NCI-H2107 treated with DMSO at 0.1 percent for 48 hours (cell line): ENCODE data around the gene CRHR2.
"Not testable (repeated sequence)": the region's sequence is repeated elsewhere in the genome, so short reads cannot be mapped to it uniquely, and the experiment has no call there.

ENCODE experiments used
- DNase-seq: peaks from one replicate; lab custom pipeline; 2025; ENCODE audit not compliant: unreplicated experiment; lab: John Stamatoyannopoulos, UW

CRHR2 gene

DNA sequence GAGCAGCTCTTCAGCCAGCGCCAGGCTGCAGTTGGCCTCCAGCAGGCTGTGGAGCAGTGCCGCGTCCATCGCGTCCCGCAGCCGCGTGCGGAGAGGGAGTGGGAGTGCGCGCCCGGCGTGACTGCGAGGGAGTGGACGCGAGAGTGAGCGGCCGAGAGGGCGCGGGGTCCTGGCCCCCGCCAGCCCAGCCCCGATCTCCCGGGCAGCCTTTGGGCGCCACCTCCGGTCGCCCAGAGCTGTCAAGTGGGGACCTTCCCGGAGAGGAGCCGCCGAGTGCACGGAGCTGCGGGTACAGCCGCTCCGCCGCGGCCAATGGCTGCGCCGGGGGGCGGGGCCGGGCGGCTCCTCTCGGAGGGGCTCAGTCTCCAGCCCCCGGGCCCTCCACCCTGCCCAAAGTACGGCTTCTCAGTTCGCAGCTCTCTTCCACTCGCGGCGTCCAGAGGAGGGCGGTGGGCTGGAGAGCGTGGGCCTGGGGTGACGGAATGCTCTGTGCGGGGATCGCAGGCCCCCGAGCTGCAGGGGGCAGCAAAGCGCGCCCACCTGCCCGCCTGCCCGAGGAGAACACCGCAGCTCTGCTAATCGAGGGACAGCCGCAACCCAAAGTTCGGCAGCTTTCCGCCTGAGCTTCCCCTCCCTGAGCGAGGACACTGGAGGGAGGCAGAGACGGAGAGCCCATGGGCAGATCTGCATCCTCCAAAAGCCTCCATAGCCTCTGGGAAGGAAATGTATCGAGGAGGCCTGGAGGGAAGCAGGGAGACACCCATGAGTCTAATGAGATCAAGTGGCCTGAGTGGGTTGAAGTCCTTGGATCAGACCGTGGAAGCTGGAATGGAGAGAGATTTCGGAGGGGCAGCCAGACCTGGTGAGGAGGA, at the start of gene CRHR2:
Gene CRHR2 (minus strand): TSS at position 245 of the 872 bp plus-strand sequence. CDS start 176 bp downstream, at position 69.
- no peak for DNase-seq

DNA sequence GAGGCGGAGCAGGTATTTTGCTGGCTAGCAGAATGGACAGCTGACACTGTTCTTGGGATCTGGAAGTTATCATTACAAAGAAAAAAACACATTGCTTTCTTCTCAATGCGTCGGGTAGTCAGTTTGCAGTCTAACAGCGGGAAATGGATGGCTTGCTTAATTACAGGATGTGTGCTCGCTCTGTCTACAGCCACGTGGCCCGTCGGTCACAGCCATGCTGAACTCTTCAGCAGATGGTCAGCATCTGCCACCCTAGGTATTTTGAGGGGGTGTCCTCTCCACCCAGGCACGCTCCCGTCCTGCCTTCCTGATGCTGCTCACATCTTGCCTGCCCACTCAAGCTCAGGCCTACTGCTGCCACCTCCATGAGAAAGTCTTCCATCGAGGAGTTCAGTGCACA, 49.3 kb upstream of the CRHR2 start:
- DNase-seq, result no peak

DNA sequence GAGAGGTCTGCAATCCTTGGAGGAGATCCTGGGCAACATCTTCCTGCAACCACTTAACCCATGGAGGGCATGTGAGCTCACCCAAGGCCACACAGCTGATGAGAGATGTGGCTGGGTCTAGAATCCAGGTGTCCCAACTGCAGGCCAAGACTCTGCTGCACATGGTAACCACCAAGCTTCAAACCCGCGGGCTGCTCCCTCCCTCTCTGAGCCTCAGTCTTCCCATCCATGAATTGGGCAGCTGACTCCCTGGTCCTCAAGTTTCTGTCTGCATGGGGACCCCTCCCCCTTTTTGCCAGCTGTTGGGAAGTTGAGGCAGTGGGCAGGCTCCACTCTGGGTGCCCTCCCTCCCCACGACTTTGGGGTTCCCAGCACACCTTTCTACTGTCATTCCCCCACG, 48.7 kb upstream of the CRHR2 start:
- DNase-seq, result no peak

DNA sequence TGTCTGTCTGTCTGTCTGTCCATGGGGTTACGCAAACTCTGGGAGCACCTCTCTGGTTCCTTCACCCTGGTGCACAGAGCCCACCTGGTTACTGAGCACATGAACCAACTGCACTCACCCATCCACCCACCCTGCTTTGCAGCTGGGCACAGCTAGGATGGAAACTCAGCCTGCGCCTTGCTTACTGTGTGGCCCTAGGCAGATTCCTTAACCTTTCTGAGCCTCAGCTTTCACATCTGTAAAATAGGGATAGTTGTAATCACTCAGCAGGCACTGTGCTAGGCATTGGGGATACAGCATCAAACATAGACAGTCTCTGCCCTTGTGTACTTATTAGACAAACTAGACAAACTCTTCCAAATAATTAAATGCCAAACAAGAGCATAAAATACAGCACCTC, 47.8 kb upstream of the CRHR2 start:
- no peak for DNase-seq

DNA sequence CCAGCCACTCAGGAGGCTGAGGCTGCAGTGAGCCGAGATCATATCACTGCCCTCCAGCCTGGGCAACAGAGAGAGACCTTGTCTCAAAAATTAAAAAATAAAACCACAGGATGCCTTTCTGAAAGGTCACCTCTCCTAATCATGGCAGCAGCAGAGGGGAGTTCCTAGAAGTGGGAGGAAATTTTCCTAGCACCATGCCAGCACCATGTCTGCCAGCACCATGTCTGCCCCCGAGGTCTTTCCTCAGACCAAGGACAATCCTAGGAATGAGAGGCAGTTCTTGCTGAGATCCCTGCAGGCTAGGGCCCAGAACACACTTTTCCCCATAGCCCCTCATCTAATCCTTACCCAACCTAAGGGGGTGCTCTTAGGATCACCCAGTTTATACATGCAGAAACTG, 47.4 kb upstream of the CRHR2 start:
- DNase-seq, result no peak

DNA sequence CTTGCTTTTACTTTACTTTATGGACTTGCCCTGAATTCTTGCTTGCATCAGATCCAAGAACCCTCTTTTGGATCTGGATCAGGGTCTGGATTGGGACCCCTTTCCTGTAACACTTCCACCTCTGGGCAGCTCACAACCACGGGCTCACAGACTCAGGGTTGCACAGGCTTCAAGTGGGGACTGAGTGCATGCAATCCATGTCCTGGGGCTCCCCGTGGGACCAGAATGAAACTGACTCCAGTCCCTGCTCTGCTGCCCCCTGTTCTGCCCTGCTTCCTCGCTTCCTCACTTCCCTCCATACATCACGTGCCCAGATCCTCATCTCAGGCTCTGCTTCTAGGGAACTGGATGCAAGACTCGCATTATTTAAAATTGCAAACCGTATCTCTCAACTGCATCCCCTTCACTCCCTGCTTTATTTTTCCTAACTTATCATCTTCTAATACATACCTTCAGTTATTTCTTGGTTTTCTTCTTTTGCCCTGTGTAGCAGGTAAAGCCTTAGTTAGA, 46.4 kb upstream of the CRHR2 start:
- DNase-seq, result no peak

DNA sequence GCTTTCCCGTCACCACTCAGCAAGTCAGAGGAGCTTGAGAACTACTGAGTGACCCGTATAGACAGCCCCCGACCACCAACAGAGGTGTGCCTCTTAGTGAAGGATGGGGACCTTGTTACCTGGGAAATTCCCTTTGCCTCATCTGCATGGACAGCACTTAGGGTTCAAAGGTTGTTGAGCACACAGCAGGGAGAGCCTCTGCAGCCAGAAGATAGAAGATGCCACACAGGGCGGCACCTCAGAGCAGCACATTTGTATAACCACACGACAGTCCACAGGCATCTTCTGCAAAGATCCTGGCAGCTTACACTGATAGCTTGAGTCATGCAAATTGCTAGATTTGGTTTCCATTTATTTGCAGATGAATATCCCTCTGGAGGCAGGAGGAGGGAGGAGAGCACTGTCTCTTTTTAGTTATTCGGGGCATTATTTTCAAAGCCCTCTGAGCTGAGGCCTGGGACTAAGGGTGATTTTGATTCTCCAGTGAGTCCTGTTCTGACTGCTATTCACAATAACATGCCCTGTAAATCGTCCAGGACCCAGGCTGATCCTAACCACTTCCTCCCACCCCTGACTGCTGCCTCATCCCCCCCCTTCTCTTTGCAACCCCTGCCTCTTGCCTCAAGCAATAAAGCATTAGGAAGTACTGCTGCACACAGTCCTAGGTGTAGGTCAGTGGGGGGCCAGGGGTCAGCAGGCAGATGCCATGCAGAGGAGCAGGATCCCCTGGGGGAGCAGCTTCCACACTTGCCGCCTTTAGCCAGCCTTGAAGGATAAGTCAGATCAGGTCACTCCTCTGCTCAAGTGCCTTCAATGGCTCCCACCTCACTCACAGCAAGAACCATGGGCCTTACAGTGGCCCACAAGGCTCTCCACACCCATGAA, 45.0 kb upstream of the CRHR2 start:
- no peak for DNase-seq

DNA sequence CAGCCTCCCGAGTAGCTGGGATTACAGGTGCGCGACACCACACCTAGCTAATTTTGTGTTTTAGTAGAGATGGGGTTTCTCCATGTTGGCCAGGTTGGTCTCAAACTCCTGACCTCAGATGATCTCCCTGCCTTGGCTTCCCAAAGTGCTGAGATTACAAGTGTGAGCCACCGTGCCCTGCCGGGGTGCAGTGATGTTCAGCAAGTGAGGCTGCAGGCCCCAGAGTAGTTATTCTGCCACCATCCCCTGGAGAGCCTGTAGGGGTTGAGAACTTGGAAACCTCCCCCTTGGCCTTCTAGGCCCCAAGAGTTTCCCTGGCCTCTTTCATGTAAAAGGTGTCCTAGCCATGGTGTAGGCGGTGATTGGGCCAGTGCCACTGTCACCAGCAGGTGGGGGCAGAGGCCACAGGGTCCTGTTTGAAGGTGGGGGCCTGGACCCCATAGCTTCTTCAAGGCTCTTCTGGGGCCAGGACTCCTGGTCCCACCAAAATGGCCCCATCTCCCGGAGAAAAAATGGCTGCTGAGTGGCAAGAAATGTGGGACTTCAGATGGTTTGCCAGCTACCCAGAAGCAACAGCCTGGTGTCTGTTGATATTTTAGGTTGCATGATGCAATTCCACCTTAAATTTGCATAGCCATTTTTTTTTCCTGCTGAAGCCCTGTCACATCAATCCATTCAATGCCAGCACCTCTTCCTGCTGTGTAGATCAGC, 44.2 kb upstream of the CRHR2 start:
- no peak for DNase-seq

DNA sequence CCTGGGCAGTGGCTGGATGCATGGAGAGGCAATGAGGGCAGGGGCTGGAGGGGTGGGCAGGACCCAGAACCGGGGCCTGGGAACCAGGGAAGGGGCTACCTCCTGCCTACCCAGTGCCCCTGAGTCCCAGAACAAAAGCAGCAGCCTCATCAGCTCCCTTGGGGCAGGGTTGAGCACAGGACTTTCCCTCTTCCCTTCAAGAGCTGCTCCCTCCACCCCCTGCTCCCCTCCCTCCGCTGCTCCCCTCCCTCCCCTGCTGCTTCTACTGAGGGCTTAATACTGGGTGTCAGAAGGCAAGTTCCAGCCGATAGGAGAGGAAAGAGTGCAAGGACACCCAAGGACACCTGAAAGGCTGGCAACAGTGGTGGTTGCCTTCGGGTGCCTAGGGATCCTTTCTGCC, 41.5 kb upstream of the CRHR2 start:
- no peak for DNase-seq

DNA sequence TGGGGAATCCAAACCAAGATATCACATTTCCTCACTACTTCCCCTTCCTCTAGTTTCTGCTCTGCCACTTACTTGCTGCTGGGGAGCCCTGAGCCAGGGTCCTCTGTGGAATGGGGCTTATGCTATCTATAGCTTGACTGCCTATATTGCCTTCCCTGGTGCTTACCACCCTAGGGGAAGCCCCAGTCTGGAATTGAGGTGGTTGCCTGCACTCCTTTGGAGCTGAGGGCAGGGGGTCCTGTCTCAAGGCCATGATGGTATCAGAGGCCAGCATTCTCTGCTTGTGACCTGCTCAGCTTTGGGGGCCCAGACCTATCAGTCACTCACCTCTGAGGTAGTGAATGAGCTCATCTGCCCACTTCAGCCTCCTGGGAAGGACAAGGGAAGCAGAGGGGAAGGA, 40.4 kb upstream of the CRHR2 start:
- DNase-seq, result no peak

DNA sequence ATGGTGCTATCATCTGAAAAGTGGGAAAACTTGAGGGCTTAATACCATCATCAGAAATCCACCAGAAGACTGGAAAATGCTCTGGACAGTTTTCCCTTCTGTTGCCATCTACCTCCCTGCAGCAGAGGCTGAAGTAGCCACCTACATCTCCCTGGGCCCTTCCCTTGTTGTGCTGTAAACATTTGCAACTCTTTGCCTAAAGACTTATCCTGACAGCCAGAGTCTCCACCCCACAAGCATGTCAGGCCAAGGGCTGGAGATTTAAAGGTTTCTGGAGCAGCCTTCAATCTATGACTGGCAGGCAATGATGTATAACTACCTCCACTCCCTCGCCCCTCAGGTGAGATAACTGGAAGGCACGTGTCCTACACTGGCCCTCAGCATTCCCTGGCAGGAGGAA, 39.9 kb upstream of the CRHR2 start:
- DNase-seq, result no peak

DNA sequence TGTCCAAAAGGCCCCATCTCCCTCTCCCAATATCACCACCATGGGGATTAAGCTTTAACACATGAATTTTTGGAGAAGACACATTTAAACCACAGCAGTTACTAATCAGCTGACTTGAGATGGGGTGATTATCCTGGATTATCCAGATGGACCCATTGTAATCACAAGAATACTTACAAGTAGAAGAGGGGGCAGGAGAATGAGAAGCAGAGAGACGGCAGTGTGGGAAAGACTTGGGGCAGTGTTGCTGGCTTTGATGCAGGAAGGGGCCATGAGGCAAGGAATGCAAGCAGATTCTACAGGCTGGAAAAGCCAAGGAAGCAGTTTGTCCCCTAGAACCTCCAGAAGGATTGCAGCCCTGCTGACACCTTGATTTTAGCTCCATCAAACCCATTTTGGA, 39.0 kb upstream of the CRHR2 start:
- DNase-seq, result no peak

DNA sequence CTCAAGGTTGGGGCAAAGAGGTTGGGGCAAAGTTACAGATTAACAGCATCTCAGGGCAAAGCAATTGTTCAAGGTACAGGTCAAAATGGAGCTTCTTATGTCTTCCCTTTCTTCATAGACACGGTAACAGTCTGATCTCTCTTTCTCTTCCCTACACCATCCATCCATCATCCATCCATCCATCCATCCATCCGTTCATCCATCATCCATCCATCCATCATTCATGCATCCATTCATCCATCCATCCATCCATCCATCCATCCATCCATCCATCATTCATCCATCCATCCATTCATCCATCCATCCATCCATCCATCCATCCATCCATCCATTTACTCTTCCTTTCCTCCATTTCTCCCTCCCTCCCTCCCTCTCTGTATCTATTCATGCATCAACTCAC, 37.2 kb upstream of the CRHR2 start:
- not testable (repeated sequence) for DNase-seq

DNA sequence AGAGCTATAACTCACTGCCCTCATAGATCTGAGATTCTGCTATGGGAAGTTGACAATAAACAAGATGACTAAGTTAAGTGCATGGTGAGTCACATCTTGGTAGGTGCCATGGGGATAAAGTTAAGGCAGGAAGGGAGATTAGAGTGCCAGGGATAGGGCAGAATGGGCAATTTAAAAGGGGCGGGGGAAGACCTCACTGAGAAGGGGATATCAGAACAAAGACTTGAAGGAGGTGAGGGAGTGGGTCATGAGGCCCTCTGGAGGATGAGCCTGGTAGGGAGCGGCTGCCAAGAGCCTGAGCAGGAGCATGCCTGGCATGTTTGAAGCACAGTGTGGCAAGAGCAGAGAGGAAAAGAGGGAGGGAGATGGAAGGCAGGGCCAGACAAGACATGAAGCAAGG, 34.9 kb upstream of the CRHR2 start:
- DNase-seq, result no peak

DNA sequence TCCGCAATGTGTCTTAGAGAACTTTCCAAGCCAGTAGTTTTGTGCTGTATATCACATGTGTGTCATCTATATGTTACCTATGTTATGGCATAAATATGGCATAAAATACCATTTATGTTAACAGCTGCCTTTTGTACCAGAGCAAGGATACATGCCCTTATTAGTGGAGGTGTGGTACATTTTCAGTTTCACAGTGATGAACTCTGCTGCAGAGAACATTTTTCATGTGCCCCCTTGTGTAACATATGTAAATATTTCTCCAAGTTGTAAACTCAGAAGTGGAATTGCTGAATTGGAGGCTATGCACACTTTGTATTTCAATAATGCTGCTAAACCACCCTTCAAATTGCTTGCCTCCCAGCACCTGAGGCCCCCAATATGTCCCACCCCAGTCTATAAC, 31.9 kb upstream of the CRHR2 start:
- DNase-seq, result no peak

DNA sequence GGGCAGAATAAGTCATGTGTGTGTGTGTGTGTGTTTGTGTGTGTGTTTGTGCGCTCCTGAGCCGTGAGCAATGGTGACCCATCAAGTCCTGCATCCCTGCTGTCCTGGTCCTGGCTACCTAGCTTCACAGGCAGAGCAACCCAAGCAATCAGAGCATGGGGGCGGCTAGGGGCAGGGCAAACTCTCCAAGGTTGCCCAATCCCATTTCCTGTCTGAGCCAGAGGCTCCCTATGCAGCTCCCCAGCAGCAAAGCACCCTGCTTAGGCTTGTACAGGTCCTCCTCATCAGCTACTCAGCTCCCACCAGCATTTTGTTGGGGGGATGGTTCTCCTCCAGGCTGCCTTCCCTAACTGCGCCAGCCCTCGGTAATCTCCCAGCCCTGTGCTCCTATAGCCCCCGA, 31.1 kb upstream of the CRHR2 start:
- DNase-seq, result no peak

DNA sequence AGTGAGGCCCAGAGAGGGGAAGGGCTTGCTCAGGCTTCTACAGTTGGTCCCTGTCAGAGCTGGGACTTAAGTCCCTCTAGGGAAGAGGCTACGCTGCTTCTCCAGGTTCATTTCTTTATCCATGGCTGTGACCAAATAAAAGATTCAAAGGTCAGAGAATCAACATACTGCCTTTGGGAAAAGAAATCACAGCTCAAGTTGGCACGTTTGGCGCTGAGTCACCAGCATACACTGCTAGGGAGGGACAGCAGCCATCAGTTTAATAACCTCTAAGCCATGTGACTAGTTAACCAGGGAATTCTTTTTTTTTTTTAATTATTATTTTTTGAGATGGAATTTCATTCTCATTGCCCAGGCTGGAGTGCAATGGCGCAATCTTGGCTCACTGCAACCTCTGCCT, 28.4 kb upstream of the CRHR2 start:
- DNase-seq, result no peak

DNA sequence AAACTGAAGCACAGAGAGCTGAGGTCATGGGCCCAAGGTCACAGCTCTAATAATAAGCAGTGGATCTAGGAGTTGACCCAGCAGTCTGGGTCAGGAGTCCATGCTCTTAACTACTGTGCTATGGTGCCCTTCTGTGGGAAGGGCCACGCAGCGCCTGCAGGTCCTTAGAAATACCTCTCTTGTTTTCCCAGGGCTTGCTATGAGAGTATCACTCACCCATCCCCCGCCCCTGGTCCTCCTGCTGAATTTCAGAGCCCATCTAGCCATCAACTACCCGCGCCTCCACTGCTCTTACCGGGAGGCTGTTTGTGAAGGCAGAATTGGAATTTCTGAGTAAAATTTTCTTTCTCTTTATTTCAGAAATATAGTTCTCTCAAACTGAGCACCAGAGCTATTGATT, 27.3 kb upstream of the CRHR2 start:
- DNase-seq, result no peak

DNA sequence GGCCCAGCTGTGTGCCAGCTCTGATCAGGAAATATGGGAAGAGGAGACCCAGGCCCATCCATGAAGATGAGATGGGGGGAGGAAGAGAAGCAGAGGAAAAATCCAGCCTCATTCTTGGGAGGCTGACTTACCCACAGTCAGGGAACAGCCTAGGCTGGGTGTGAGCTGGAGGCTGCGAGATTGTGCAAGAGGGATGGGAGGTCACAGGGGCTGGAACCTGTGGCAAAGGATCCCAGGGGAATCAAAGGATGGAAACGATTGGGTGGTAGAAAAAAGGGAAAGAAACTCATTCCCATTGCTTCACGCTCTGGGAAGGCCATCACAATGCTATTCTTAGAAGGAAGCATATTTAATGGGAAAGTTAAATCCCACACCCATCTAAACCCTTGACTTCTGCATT, 26.7 kb upstream of the CRHR2 start:
- no peak for DNase-seq

DNA sequence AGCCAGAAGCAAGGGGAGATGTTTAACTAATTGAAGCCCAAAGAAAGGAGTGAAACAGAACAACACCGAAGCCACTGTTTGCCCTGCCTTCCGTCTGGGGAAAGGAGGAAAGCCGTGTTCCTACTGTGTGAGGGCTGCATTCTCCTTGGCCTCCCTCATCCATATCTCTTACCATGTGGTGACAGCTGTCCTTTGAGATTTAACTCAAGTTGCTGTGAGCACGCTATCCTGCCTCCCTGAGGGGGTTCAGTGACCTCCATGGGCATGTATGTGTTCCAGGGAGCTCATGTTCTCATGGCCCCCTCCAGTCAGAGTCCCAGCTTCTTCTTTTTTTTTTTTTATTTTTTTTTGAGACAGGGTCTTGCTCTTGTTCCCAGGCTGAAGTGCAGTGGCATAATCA, 26.2 kb upstream of the CRHR2 start:
- DNase-seq, result no peak
